Stimulated activated CD4-positive, alpha-beta T cell treated with anti-CD3 and anti-CD28 coated beads, TNF-alpha, amount 100 ng/mL, for 4 hours (primary cell): ENCODE measurements around the gene COL18A1.

Experiments used
- DNase-seq, 3 experiments: peaks; one replicate each; pipeline ENCODE4 v3.0.0-alpha.2; 2020; ENCODE audit warnings: low read depth in 3 of 3

The COL18A1 gene

GRCh38 chr21:45534636-45535331, 129.8 kb downstream of the COL18A1 start:
- no peak for DNase-seq

- no peak for DNase-seq
Observed at GRCh38 chr21:45535341-45536081, 130.5 kb downstream of the COL18A1 start.

- no peak for DNase-seq
Observed at GRCh38 chr21:45536301-45537081, 131.5 kb downstream of the COL18A1 start.

- DNase-seq, result no peak
Observed at GRCh38 chr21:45537111-45537745, 132.3 kb downstream of the COL18A1 start.

GRCh38 chr21:45537746-45538291, 132.9 kb downstream of the COL18A1 start:
- DNase-seq, result no peak

GRCh38 chr21:45538381-45539045, 133.5 kb downstream of the COL18A1 start:
- no peak for DNase-seq

- DNase-seq, result no peak
Observed at GRCh38 chr21:45539046-45539795, 134.3 kb downstream of the COL18A1 start.

- DNase-seq, result no peak
Observed at GRCh38 chr21:45539796-45540600, 135.0 kb downstream of the COL18A1 start.

GRCh38 chr21:45540601-45540970, 135.6 kb downstream of the COL18A1 start:
- no peak for DNase-seq

GRCh38 chr21:45541221-45542039, 136.5 kb downstream of the COL18A1 start:
- peak; percentile 57 to 65 (median 64) for DNase-seq

- DNase-seq, result peak; percentile 63 to 70 (median 65)
Observed at GRCh38 chr21:45542242-45542666, 137.3 kb downstream of the COL18A1 start, which contains the start of gene SLC19A1. TSS of gene SLC19A1 (minus strand) at chr21:45542440. CDS start at chr21:45537959, 4,481 bp downstream.

GRCh38 chr21:45542667-45543370, 137.9 kb downstream of the COL18A1 start:
- peak in 1 of 3 experiments; percentile 27 for DNase-seq

GRCh38 chr21:45543371-45543709, 138.4 kb downstream of the COL18A1 start:
- no peak for DNase-seq

- DNase-seq, result no peak
Observed at GRCh38 chr21:45543710-45544448, 138.9 kb downstream of the COL18A1 start.

GRCh38 chr21:45544449-45545235, 139.7 kb downstream of the COL18A1 start:
- no peak for DNase-seq

GRCh38 chr21:45545236-45545570, 140.2 kb downstream of the COL18A1 start:
- no peak for DNase-seq
